Limb (tissue), 2 donors: Measurements from ENCODE around the gene CNTN4.

ENCODE experiments used
- DNase-seq, 2 donors: peaks; one replicate each; pipeline ENCODE4 v3.0.0-alpha.2; 2016; ENCODE audit errors: extremely low spot score in 2 of 2

CNTN4 gene

GRCh38 chr3:2390926-2391532, 292.4 kb downstream of the CNTN4 start:
- no peak for DNase-seq

- no peak for DNase-seq
These were observed 293.2 kb downstream of the CNTN4 start for GRCh38 chr3:2391896-2392295.

GRCh38 chr3:2392981-2393380, 294.3 kb downstream of the CNTN4 start:
- no peak for DNase-seq

- DNase-seq = no peak
These were observed 316.4 kb downstream of the CNTN4 start for GRCh38 chr3:2415083-2415482.

GRCh38 chr3:2420919-2421318, 322.3 kb downstream of the CNTN4 start:
- no peak for DNase-seq

GRCh38 chr3:2423143-2423542, 324.5 kb downstream of the CNTN4 start:
- DNase-seq = no peak

- no peak for DNase-seq
These were observed 342.9 kb downstream of the CNTN4 start for GRCh38 chr3:2441558-2441957.

GRCh38 chr3:2446146-2446545, 347.5 kb downstream of the CNTN4 start:
- DNase-seq = no peak

GRCh38 chr3:2452249-2452648, 353.6 kb downstream of the CNTN4 start:
- DNase-seq = no peak

- no peak for DNase-seq
These were observed 356.2 kb downstream of the CNTN4 start for GRCh38 chr3:2454865-2455264.

GRCh38 chr3:2456788-2457187, 358.1 kb downstream of the CNTN4 start:
- DNase-seq = no peak

- peak in 1 of 2 donors; percentile 23 for DNase-seq
These were observed 360.1 kb downstream of the CNTN4 start for GRCh38 chr3:2458816-2459215.

GRCh38 chr3:2465842-2466241, 367.2 kb downstream of the CNTN4 start:
- DNase-seq = no peak

- no peak for DNase-seq
These were observed 370.1 kb downstream of the CNTN4 start for GRCh38 chr3:2468816-2469215.

GRCh38 chr3:2476996-2477395, 378.3 kb downstream of the CNTN4 start:
- DNase-seq = no peak

GRCh38 chr3:2477620-2478019, 379.0 kb downstream of the CNTN4 start:
- DNase-seq = no peak

GRCh38 chr3:2484162-2485026, 385.7 kb downstream of the CNTN4 start:
- DNase-seq = no peak

GRCh38 chr3:2485027-2485375, 386.3 kb downstream of the CNTN4 start:
- no peak for DNase-seq

GRCh38 chr3:2495746-2496145, 397.1 kb downstream of the CNTN4 start:
- no peak for DNase-seq

- DNase-seq = no peak
These were observed 406.2 kb downstream of the CNTN4 start for GRCh38 chr3:2504912-2505311.

GRCh38 chr3:2506776-2507175, 408.1 kb downstream of the CNTN4 start:
- no peak for DNase-seq

- DNase-seq = no peak
These were observed 412.0 kb downstream of the CNTN4 start for GRCh38 chr3:2510591-2511145.

- DNase-seq = peak; percentile 6 to 62
These were observed 412.7 kb downstream of the CNTN4 start for GRCh38 chr3:2511356-2511755.
